ENCODE results near the gene NEDD9.
A peak's percentile ranks its signal among the peaks of the same experiment; 100 is the strongest.

The NEDD9 gene

GRCh38 chr6:11258260-11259237, 26.1 kb upstream of the NEDD9 start:
- DNase-seq: no peak

GRCh38 chr6:11255610-11256009, 23.1 kb upstream of the NEDD9 start:
- no peak for DNase-seq

DNA sequence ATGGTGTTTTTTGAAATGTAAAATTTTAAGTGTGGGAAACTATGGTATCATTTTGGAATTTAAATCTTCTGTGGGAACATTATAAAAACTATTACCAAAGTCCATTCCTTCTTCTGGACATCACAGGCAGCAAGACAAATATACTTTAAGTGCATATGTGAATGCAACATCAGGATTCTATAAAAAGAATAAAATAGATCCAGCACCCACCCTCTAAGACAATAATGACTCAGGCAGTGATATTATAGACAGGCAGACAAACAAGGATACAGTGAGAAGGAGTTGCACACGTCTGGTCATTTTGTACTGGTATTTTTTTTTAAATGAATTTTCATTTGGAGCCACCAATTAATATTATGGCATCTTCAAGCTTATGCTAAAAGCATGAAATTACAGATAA, 21.1 kb upstream of the NEDD9 start:
- DNase-seq: no peak

DNA sequence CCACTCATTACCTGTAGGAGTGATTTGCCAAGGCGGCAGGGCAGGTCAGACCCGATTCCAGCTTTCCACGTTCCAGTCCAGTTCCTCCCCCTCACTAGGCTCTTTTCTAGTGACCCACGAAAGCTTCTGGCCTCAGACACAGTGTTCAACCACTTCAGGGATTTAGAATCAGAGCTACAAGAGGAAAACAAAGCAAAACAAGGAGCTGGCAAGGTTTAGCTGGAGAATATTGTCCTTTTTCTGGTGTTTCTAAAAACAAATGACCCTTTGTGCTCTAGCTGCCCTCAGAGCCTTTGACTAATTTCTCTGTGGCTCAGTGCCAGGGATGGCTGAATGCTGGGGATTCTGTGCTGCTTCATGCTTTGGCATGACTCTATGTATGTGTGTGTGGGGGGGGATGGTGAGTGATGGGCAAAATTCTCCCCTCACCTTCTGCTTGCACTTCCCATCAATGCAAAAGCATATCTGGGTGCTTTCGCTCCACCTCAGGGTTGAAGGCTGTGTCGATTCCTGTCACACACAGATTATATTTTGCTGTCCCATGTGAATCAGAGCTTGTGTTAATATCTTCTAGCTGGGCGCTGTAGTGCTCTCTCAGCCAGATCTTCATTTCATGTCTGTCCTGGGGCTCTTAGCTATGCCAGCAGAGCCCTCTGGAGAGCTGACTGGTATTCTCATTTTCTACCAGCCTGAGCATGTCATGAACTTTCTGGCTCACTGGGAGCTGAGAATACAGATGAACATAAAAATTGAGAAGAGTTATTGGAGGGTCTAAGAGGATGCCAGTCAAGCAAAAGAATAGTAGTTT, 19.3 kb upstream of the NEDD9 start:
- peak; percentile 84 for DNase-seq

DNA sequence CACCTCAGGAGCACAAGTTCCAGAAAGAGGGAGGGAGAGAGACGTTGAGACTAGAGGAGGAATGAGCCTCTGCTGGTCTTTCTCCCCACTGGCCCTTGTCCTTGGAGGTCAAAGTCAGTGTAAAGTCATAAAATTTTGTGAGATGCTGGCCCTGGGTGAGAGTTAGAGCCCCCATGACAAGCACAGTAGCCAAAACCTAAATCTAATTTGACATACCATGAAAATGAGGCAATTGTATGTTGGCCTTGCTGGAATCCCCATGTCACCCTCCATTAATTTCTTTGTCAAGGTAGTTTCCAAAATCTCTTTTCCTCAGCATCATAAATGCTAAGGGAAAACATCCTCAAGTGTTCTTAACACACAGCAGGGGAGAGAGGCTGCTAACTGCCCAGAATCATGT, 17.6 kb upstream of the NEDD9 start:
- no peak for DNase-seq

- DNase-seq: no peak
Observed at GRCh38 chr6:11248974-11249761, 16.7 kb upstream of the NEDD9 start.

DNA sequence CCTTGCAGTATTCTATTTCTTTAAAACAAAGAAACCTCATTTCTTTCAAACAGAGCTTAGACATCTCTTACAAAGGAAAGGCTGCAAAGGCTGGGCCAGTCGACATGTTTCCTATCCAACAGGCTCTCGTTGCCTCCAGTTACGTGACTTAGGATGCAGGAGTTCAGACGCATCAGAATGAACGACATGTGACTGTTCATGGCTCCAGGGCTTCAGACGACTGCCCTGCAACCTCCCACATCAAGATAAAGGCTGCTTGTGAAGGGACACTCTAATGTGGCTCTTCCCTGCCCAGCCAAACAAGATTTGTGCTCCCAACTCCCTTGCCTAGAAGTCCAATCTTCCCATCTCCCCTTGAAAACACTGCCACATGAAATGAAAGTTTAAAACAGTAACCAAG, 14.3 kb upstream of the NEDD9 start:
- DNase-seq: no peak

- DNase-seq: no peak
Observed at GRCh38 chr6:11245381-11246256, 13.2 kb upstream of the NEDD9 start.

DNA sequence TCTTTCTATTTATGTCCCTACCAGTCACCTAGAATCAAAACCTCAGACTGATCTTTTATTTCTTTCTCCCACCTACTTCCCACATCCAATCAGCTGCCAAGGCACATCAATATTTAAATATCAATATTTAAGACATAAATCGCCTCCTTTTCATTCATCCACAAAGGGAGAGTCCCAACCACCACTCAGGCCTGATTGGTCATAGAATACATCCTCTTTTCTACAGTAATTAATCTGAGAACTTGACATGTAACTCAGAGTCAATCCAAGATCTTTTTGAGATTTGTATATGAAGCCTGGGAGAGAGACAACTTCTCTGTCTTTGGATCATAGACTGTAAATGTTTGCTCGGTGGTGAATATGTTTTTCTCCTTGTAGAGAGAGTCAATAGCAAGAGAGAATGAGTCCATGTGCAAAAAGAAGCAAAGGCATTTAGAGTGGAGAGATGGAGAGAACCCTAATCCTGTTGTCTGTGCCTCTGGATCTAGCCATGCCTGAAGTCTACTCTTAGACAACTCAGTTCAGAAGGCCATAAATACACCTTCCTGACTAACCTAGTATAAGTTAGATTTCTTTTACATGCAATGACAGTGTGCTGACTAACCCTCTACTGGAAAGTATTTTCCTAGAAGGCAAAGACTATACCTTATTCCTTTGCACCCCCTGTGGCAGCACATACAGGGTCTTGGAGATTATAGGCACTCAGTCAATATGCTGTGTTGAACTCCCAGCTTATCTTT, 12.1 kb upstream of the NEDD9 start:
- no peak for DNase-seq

DNA sequence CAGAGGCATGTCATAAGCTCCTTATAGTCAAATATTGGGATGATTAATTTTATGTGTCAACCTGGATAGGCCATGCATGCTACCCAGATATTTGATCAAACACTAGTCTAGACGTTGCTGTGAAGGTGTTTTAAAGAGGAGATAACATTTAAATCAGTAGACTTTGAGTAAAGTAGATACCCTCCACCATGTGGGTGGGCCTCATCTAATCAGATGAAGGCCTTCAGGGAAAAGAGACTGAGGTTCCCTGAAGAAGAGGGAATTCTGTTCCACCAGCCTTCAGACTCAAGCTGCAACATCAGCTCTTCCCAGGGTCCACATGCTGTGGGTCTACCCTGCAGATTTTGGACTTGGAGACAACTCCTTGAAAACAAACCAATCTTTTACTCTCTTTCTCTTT, 11.4 kb upstream of the NEDD9 start:
- no peak for DNase-seq

DNA sequence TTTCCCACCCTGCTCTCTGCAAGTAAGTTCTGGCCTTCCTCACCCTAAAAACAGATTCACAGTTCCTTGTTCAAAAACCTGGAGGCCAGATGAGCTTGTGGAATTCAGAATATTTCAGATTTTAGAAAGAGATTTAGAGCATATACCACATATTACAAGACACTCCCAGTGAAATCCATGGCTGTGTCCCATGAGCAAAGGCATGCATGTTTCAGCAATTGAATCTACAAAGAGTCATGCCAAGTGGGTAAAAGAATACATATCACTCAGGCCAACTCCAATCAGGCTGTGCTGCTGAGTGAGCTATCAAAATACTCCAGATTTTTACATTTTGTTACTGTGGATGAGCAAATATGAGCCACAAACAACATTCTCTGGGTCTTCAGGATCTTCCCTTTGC, 10.2 kb upstream of the NEDD9 start:
- no peak for DNase-seq

- peak; percentile 78 for DNase-seq
Observed at GRCh38 chr6:11241793-11242201, 9.3 kb upstream of the NEDD9 start.

DNA sequence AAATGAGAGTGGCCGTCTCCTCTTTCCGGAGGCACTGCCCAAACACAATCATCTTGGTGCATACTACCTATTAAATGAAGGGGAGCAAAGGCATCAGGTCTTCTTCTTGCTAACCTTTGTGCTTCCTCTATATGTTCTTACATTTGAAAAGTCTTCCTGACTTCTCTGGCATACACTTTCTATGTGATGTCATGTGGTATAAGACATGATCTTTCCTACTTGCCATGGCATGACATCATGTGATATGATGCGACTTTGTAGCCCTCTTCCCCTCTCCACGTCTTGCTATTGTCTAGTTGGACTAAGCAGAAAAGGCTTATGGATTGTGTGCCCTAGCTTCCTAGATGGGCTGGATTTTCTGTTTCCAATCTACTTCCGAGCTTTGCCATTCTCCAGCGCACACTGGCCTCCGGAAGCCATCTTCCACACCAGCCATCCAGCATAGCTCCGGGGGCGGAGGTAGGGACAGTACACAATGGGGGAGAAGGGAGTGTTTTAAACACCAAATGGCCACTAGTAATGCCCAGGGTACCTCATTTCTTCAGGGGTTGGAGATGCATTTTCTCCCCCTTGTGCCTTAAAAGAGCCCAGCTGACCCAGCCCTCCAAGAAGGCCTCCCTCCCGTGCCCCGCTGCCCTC, 8.8 kb upstream of the NEDD9 start:
- no peak for DNase-seq

- DNase-seq: no peak
Observed at GRCh38 chr6:11237956-11238355, 5.5 kb upstream of the NEDD9 start.

DNA sequence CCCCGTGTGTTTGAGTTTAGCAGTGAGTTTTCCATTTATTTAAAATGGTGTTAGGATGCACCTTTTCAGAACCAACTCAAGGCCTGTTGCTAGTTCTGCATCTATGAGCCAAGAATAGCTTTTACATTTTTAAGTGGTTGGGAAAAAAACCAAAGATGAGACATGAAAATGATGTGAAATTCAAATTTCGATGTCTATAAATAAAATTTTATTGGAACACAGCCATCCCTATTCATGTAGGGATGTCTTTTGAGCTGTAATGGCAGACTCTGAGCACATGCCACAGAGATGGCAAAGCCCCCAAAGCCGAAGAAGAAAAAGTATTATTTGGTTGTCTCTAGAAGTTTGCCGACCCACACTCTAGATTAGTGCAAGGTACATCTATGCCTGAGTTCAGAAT, 5.0 kb upstream of the NEDD9 start:
- no peak for DNase-seq

GRCh38 chr6:11236915-11237314, 4.4 kb upstream of the NEDD9 start:
- DNase-seq: no peak

DNA sequence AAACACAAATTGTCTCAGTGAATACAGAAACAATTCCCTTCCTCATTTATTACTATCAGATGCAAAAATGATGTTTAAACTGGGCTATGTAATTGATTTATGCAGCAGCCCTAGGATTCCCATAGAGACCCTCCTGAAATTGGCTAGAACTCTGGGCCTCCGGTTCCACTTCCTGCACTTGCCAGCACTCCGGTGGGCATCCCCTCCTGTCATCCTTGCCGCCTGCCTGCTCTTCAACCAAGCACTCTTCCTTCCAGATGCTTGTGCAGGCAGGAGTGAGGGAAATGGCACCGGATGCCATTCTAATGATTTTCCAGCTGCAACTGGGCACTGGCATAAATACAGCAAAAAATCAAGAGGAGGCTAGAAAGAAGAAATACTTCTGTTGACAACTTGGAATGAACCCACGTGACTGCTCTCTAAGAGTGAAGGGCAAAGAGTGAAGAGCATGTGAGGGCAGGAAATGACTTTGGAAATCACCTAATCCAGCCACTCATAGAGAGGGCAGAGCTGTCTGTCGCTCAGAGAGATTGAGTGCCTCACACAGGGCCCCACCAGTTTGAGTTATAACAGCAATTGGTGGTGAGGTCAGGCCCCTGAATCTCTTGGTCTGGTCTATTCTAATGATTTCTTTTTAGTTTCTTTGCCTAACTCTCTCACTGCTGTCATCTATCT, 3.7 kb upstream of the NEDD9 start:
- no peak for DNase-seq

- no peak for DNase-seq
Observed at GRCh38 chr6:11235062-11235461, 2.6 kb upstream of the NEDD9 start.

DNA sequence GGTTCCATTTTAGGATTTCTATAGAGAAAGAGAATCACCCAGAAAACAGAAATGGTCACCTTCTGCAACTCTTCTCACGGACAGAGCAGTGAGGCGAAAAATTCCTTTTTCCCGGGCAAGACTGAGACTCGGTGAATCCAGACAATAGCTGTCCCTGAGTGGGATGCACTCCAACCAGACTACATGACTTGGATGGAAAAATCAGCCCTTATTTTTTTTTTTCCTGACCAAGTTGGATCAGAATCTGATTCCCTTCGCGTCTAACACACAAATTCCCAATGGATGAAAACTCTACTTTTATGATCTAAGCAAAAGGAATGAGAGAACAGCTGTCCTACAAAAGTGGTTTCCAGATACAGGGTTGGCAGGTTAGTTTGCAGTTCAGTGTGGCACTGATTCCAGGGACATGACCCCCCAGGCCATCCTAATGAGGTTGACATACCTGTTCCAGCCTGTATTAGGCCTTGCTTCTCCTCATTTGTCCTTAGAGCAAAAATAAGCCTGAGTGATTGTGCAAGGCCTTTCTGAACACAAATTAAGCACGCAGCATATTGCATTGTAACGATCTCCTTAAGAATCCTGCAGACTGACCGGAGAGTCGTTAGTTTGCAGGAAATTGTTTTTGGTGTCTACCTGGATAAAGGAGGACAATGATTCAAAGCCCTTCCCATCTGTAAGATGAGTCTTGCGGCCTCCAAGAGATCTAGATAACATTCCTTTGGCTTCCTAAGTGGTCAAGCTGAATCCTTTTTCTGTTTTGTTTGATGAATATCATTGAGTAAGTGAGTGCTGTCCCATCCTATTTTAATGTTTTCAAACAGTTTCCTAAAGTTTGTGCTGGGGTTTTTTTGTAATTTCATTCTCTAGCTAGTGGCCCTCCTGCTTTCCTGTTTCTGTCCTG, 1.5 kb upstream of the NEDD9 start:
- no peak for DNase-seq

Data from midbrain (tissue), 1 donor.